ENCODE data around the gene PPP1R26. TPM values are rescaled to one million over a fixed set of nuclear protein-coding genes. Genes with fewer than 3 reads are reported as not detected.

The PPP1R26 gene
- total and polyA plus RNA-seq, 2 of the 4 experiments (the other 2 are of a cell fraction): 3.8 to 5.6 TPM

DNA sequence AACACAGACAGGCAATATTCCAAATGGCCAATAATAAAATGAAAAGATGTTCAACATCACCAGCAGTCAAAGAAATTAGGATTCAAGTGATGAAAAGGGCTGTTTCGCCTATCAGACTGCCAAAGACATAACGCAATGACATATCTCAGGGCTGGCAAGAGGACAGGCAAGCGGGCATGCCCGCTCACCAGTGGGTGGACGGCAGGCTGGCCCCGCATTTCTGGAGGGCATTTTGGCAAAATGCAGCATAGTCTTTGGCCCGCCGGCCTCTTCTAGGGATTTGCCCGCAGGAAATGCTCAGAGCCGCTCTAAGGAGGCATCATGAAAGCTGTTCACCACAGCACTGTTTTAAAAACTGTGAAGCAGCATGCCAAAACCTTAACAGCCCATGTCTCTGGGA lies 1.4 kb upstream of the PPP1R26 start (continued):
- TF ChIP-seq RCOR1 (IDR thresholded peaks at IDR 0.05; ENCODE audit: insufficient replicate concordance, low read length) (no peak), RAD21 (IDR thresholded peaks at IDR 0.05; ENCODE audit: low read length) (no peak)

DNA sequence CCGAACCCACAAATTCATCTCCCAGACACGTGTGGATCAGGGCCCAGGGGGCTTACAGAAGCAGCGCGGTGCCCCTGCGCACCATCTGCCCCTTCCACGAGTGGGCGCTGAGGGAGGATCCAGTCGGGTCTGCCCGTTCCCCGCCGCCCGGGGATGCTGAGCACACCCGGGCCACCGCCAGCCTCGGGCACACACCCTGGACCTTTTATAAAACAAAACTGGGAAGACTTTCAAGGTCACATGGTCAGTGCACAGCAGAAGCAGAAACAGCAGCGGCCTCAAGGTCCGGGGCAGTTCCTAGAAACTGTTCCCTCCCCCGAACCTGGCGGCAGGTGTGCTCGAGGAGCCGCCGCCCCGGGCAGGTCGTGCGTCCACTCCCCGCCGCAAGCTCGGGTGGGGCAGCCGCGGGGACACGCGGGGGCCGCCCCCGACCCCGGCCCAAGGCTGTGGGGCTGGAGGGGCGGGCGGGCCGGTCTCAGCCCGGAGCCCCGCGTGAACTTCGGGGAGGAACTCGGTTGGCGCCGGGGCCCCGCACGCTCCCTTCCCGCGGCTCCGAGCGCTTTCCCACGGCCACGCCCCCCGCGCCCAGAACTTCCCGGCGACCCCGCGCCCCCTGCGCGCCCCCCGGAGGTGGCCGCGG lies 633 bp upstream of the PPP1R26 start:
- Histone ChIP-seq H3K9ac (ENCODE audit: low read depth, low read length) (no peak overlapping the region), H2BK15ac (ENCODE audit: low read depth, low read length) (no peak overlapping the region), H3K9me1 (ENCODE audit: insufficient read depth, low read length) (no peaks in the 10 kb centered on the region), H4K91ac (ENCODE audit: insufficient read depth, low read depth, low read length) (no peak overlapping the region), H3K9me3 (ENCODE audit: control insufficient read depth, insufficient read depth, low read length) (no peaks in the 10 kb centered on the region), H2AK9ac (replicated peaks; ENCODE audit: low read depth, low read length, poor library complexity) (peak overlapping the region; percentile 19), H3K4ac (ENCODE audit: low read depth, low read length) (no peak overlapping the region), H3K27me3 (ENCODE audit: control insufficient read depth, insufficient read depth, low read length) (no peaks in the 10 kb centered on the region), H4K8ac (ENCODE audit: low read depth in 2 of 2, low read length in 2 of 2) (no peak overlapping the region), H2BK20ac (ENCODE audit: low read depth, low read length) (no peak overlapping the region), H3K4me1 (ENCODE audit: control insufficient read depth, insufficient read depth, low read length) (peaks cover 5% of the 10 kb centered on the region; the same call in 1 of the 2 replicates), H3K27ac (ENCODE audit: insufficient read depth, low read length) (no peak overlapping the region), H2BK120ac (ENCODE audit: low read depth, low read length) (no peak overlapping the region), H2AFZ (replicated peaks; ENCODE audit: low read length, poor library complexity) (peak overlapping the region; percentile 85), H4K20me1 (ENCODE audit: insufficient read depth, low read length) (no peaks in the 10 kb centered on the region; the same call in 1 of the 2 replicates), H3K14ac (replicated peaks; ENCODE audit: low read depth, low read length) (no peak overlapping the region), H3K4me3 (ENCODE audit: insufficient read depth, low read depth, low read length) (peak overlapping the region; percentile 78), H3K56ac (ENCODE audit: extremely low read depth, insufficient read depth, low read length) (no peak overlapping the region), H3K4me2 (ENCODE audit: low read depth, low read length) (peak overlapping the region; percentile 31), H3K36me3 (ENCODE audit: control insufficient read depth, insufficient read depth, low read length) (peaks cover 3% of the 10 kb centered on the region; the same call in 1 of the 2 replicates), H2AK5ac (ENCODE audit: low read depth, low read length) (no peak overlapping the region), H3K18ac (ENCODE audit: low read depth, low read length) (no peak overlapping the region), H3K23ac (ENCODE audit: low read depth, low read length) (no peak overlapping the region), H4K5ac (ENCODE audit: low read depth, low read length) (no peak overlapping the region), H2BK5ac (ENCODE audit: low read depth, low read length, poor library complexity, severe bottlenecking) (no peak overlapping the region), H3K79me1 (ENCODE audit: low read depth in 1 of 2, low read length in 2 of 2) (peaks cover 16 to 17% of the 10 kb centered on the region in 2 experiments; a peak in 2 of 4 replicates)
- intact Hi-C loops (cut with micrococcal nuclease) (no loop called here), in situ Hi-C loops (cut with MboI; ENCODE audit: low sequenced_read_pairs) (no loop called here), dilution Hi-C loops (cut with HindIII; ENCODE audit: low sequenced_read_pairs, unreplicated experiment) (no loop called here)
- CTCF ChIA-PET: no interaction called here
- ATAC-seq (ENCODE audit: low read depth) (peak; percentile 4), DNase-seq (no peak)
- TF ChIP-seq CEBPB (IDR thresholded peaks at IDR 0.05; ENCODE audit: low read depth, low read length) (no peak), POLR2A (IDR thresholded peaks at IDR 0.05; ENCODE audit: low read depth, low read length) (no peak), BHLHE40 (IDR thresholded peaks at IDR 0.05; ENCODE audit: low read depth, low read length) (no peak)
- TF ChIP-seq, protein P1, sequence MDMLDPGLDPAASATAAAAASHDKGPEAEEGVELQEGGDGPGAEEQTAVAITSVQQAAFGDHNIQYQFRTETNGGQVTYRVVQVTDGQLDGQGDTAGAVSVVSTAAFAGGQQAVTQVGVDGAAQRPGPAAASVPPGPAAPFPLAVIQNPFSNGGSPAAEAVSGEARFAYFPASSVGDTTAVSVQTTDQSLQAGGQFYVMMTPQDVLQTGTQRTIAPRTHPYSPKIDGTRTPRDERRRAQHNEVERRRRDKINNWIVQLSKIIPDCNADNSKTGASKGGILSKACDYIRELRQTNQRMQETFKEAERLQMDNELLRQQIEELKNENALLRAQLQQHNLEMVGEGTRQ (IDR thresholded peaks at IDR 0.05; ENCODE audit: low read depth, low read length): peak; percentile 34; the same call in 1 of the 2 replicates
- TF ChIP-seq, protein P2, sequence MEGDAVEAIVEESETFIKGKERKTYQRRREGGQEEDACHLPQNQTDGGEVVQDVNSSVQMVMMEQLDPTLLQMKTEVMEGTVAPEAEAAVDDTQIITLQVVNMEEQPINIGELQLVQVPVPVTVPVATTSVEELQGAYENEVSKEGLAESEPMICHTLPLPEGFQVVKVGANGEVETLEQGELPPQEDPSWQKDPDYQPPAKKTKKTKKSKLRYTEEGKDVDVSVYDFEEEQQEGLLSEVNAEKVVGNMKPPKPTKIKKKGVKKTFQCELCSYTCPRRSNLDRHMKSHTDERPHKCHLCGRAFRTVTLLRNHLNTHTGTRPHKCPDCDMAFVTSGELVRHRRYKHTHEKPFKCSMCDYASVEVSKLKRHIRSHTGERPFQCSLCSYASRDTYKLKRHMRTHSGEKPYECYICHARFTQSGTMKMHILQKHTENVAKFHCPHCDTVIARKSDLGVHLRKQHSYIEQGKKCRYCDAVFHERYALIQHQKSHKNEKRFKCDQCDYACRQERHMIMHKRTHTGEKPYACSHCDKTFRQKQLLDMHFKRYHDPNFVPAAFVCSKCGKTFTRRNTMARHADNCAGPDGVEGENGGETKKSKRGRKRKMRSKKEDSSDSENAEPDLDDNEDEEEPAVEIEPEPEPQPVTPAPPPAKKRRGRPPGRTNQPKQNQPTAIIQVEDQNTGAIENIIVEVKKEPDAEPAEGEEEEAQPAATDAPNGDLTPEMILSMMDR (conservative IDR thresholded peaks at IDR 0.05; ENCODE audit: low read depth, low read length): peak; percentile 6; the same call in 1 of the 2 replicates
- BruUV-seq (replicated peaks): no TSS peak
- 7% methylated on average over 44 of the region's 64 CpGs; no CpG with 5 or more reads in 1 of the 2 experiments for WGBS, 2 experiments (ENCODE audit: extremely low coverage in 2 of 2, insufficient read length in 1 of 2)
- POLR2A ChIA-PET (ENCODE audit: unreplicated experiment): no interaction called here
